ENCODE results near the gene ZXDC.

DNA sequence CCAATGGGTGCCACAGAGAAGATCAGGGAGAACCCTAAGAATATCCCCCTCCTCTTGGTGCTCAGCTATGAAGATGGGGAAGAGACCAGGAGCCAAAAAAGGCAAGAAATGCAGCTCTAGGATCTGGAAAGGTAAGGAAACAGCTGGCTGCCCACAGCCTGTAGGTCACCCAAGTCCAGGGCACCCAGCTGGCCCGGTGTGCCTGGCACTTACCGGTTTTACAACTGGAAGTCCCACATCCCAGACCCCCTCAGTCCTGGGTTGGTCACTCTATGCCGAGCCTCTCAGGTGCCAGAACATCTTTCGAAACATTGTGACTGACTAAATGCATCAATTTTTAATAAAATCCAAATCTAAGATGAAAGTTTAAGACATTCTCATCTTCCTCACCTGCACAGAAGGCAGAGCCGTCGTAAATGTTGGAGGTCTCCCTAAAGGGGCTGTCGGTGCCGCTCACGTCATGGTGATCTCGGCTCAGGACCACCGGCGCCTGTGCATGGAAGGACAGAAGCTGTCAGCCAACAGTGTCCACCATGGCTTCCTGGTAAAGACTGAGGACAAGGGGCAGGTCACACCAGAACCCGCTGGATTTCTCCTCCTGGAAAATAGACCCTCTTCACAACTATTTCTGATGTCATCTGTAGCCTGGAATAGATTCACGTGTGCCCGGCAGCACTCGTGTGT, 13.3 kb upstream of the ZXDC start:
- no peak for TF ChIP-seq POLR2A (IDR thresholded peaks at IDR 0.05)
- TF ChIP-seq, protein P1, sequence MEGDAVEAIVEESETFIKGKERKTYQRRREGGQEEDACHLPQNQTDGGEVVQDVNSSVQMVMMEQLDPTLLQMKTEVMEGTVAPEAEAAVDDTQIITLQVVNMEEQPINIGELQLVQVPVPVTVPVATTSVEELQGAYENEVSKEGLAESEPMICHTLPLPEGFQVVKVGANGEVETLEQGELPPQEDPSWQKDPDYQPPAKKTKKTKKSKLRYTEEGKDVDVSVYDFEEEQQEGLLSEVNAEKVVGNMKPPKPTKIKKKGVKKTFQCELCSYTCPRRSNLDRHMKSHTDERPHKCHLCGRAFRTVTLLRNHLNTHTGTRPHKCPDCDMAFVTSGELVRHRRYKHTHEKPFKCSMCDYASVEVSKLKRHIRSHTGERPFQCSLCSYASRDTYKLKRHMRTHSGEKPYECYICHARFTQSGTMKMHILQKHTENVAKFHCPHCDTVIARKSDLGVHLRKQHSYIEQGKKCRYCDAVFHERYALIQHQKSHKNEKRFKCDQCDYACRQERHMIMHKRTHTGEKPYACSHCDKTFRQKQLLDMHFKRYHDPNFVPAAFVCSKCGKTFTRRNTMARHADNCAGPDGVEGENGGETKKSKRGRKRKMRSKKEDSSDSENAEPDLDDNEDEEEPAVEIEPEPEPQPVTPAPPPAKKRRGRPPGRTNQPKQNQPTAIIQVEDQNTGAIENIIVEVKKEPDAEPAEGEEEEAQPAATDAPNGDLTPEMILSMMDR (IDR thresholded peaks at IDR 0.05), result no peak

All from esophagus squamous epithelium (tissue), 4 donors.